Endodermal cell (in vitro differentiated cells): ENCODE results near the gene PDLIM5. TPM values are rescaled to one million over a fixed set of nuclear protein-coding genes. Genes with fewer than 3 reads are reported as not detected.

ENCODE experiments used
- DNase-seq: peaks from one replicate; pipeline ENCODE4 v3.0.0-alpha.2; 2017
- H3K27ac ChIP-seq: 2 replicates; pipeline ENCODE4 v1.5.1; 2013; ENCODE audit warnings: mild to moderate bottlenecking, low read depth, low read length, moderate library complexity
- H3K27me3 ChIP-seq: 2 replicates; pipeline ENCODE4 v1.6.1; 2013; ENCODE audit warnings: mild to moderate bottlenecking, low read length, moderate library complexity; ENCODE audit not compliant: insufficient read depth, control insufficient read depth, poor library complexity, severe bottlenecking
- H3K36me3 ChIP-seq: 2 replicates; pipeline ENCODE4 v1.7.0; 2013; ENCODE audit warnings: mild to moderate bottlenecking, low read length, moderate library complexity; ENCODE audit not compliant: control insufficient read depth, insufficient read depth
- H3K4me1 ChIP-seq: one replicate; pipeline ENCODE4 v1.7.0; 2013; ENCODE audit warnings: low read length; ENCODE audit not compliant: control insufficient read depth, insufficient read depth
- H3K4me3 ChIP-seq: 2 replicates; pipeline ENCODE4 v1.5.1; 2013; ENCODE audit warnings: mild to moderate bottlenecking, low read length, moderate library complexity
- H3K9ac ChIP-seq: 2 replicates; pipeline ENCODE4 v1.6.1; 2013; ENCODE audit warnings: mild to moderate bottlenecking, low read length, moderate library complexity; ENCODE audit not compliant: poor library complexity, severe bottlenecking; ENCODE audit errors: extremely low read depth
- H3K9me3 ChIP-seq: 2 replicates; pipeline ENCODE4 v1.6.1; 2013; ENCODE audit warnings: mild to moderate bottlenecking, low read length, moderate library complexity; ENCODE audit not compliant: control insufficient read depth
- H3K27ac Mint-ChIP-seq: 2 replicates; pipeline ENCODE4 v1.8.0; 2020; ENCODE audit warnings: mixed read lengths
- H3K27me3 Mint-ChIP-seq: 2 replicates; pipeline ENCODE4 v1.8.0; 2021; ENCODE audit warnings: mild to moderate bottlenecking, mixed read lengths; ENCODE audit not compliant: insufficient read depth
- H3K36me3 Mint-ChIP-seq: 2 replicates; pipeline ENCODE4 v1.8.0; 2020; ENCODE audit warnings: low read depth, mixed read lengths
- H3K4me1 Mint-ChIP-seq: 2 replicates; pipeline ENCODE4 v1.8.0; 2020; ENCODE audit warnings: mixed read lengths
- H3K4me3 Mint-ChIP-seq: 2 replicates; pipeline ENCODE4 v1.8.0; 2020; ENCODE audit warnings: mild to moderate bottlenecking, moderate library complexity, mixed read lengths
- H3K9me3 Mint-ChIP-seq: 2 replicates; pipeline ENCODE4 v1.8.0; 2020; ENCODE audit warnings: mild to moderate bottlenecking, mixed read lengths
- WGBS, 2 experiments: methylation state at CpG; one replicate each; pipeline versions ENCODE4 v1.1.5 to v1.1.7; 2013; ENCODE audit warnings: missing lambda C conversion rate in 2 of 2, mixed read lengths in 1 of 2; ENCODE audit not compliant: insufficient coverage in 1 of 2, insufficient read length in 1 of 2; 5-methylcytosine and 5-hydroxymethylcytosine counted together
- total RNA-seq, 2 donors: library from RNA; stranded (reverse); fragmentation: NEBNext Ultra II Directional in 1 of 2; extraction: Animal tissue kit (Norgen Biotek cat#: 25700) in 1 of 2; gene quantifications; 2 replicates in 1 of 2; 3 replicates in 1 of 2; pipeline ENCODE4 v1.2.1, GENCODE V29; 2021
- TF ChIP-seq, protein P1 (sequence below): fragments of 200-600 bp; sonication (generic); conservative IDR thresholded peaks from 2 replicates; pipeline ENCODE4 v1.5.0; 2021; ENCODE audit warnings: antibody characterized with exemption, mild to moderate bottlenecking

The PDLIM5 gene
- total RNA-seq, 2 donors from 2014 or later, result 91.0 to 149 TPM

DNA sequence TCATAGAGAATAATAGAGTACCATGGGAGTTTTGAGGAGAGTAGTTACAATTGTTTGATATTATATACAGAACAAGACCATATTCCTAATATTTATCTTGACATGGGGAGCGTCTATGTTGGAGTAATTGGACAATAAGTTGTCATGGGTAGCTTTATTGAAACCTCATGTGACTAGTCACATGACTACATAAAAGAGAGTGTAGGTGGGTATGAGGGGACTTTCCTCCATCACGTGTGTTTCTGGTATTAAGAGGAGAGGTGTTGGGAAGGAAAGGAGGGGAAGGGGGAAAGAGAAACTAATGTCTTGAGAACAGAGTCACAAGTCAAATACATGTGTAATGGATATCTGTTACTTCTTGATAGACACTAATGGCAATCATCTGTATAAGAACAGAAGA is 33.1 kb downstream of the PDLIM5 start:
- H3K27me3 ChIP-seq, result no peaks in the 10 kb centered on the region
- TF ChIP-seq, protein P1, sequence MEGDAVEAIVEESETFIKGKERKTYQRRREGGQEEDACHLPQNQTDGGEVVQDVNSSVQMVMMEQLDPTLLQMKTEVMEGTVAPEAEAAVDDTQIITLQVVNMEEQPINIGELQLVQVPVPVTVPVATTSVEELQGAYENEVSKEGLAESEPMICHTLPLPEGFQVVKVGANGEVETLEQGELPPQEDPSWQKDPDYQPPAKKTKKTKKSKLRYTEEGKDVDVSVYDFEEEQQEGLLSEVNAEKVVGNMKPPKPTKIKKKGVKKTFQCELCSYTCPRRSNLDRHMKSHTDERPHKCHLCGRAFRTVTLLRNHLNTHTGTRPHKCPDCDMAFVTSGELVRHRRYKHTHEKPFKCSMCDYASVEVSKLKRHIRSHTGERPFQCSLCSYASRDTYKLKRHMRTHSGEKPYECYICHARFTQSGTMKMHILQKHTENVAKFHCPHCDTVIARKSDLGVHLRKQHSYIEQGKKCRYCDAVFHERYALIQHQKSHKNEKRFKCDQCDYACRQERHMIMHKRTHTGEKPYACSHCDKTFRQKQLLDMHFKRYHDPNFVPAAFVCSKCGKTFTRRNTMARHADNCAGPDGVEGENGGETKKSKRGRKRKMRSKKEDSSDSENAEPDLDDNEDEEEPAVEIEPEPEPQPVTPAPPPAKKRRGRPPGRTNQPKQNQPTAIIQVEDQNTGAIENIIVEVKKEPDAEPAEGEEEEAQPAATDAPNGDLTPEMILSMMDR, result no peak
- WGBS, 2 experiments, result 94% methylated on average over 2 of the region's 2 CpGs; no CpG with 5 or more reads in 1 of the 2 experiments
- H3K9me3 ChIP-seq, result no peaks in the 10 kb centered on the region
- H3K9ac ChIP-seq, result no peak overlapping the region
- peaks cover 6% of the 10 kb centered on the region for H3K36me3 Mint-ChIP-seq
- peaks cover 21% of the 10 kb centered on the region for H3K36me3 ChIP-seq
- H3K9me3 Mint-ChIP-seq, result no peaks in the 10 kb centered on the region
- no peak overlapping the region for H3K27ac Mint-ChIP-seq
- no peak overlapping the region for H3K4me3 Mint-ChIP-seq
- H3K27ac ChIP-seq, result no peak overlapping the region
- peaks cover 6% of the 10 kb centered on the region for H3K4me1 Mint-ChIP-seq
- DNase-seq, result no peak
- no peak overlapping the region for H3K4me3 ChIP-seq
- no peaks in the 10 kb centered on the region for H3K27me3 Mint-ChIP-seq
- H3K4me1 ChIP-seq, result no peaks in the 10 kb centered on the region

DNA sequence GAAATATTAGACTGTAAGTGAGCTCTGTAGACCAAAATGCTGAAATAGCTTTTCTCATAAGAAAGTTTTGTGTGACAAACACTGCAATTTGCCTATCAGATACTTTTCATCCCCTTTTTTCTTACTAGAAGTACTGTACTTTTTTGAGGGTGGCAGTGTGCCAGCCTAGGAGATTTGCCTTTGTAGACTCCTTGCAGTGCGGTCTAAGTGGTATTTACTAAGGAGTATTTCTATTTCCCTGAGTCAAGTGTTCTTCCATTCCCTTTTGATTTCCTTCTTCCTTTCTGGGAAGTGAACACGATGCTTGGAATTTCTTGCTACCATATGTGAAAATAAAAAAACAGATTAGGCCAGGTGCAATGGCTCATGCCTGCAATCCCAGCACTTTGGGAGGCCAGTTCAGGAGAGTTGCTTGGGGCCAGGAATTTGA is 34.6 kb downstream of the PDLIM5 start:
- Mint-ChIP-seq H3K27me3 (no peaks in the 10 kb centered on the region), H3K36me3 (peaks cover 7% of the 10 kb centered on the region)

DNA sequence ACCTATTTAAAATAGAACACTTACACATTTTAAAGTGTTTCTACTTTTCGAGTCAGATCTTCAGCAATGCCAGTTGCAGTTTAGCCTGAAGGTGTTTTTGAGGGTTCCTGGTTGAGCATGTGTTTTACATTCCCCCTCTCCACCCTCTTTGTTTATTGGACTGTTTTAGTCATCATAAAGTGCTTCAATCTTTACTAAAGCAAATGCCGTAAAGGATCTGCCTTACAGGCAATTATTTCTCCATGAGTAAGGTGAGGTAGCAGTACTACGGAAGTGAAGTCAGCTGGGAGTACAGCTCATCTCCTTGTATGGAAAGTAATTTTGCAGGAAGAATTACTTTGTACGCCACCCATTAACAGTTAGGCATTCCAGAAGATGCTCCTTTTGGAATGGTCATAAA is 36.9 kb downstream of the PDLIM5 start:
- H3K27me3 Mint-ChIP-seq, result no peaks in the 10 kb centered on the region
- TF ChIP-seq, protein P1, result no peak

More for the DNA sequence above, 34.6 kb downstream of the PDLIM5 start:
- Histone ChIP-seq H3K4me3 (no peak overlapping the region), H3K27me3 (no peaks in the 10 kb centered on the region), H3K27ac (no peak overlapping the region), H3K36me3 (peaks cover 23% of the 10 kb centered on the region), H3K9me3 (no peaks in the 10 kb centered on the region), H3K4me1 (no peaks in the 10 kb centered on the region), H3K9ac (no peak overlapping the region)
- WGBS, 2 experiments, result 67 to 85% methylated on average over 2 of the region's 2 CpGs
- TF ChIP-seq, protein P1, result no peak
- Mint-ChIP-seq H3K4me3 (no peak overlapping the region), H3K9me3 (no peaks in the 10 kb centered on the region), H3K4me1 (no peaks in the 10 kb centered on the region), H3K27ac (no peak overlapping the region)
- DNase-seq, result no peak

More for the DNA sequence above, 36.9 kb downstream of the PDLIM5 start:
- H3K27ac ChIP-seq, result no peak overlapping the region
- H3K36me3 ChIP-seq, result peaks cover 36% of the 10 kb centered on the region
- no peaks in the 10 kb centered on the region for H3K27me3 ChIP-seq
- H3K9ac ChIP-seq, result no peak overlapping the region
- H3K4me3 ChIP-seq, result no peak overlapping the region
- no peaks in the 10 kb centered on the region for H3K9me3 ChIP-seq
- Mint-ChIP-seq H3K36me3 (peaks cover 18% of the 10 kb centered on the region), H3K4me1 (no peaks in the 10 kb centered on the region), H3K9me3 (no peaks in the 10 kb centered on the region), H3K4me3 (no peak overlapping the region), H3K27ac (no peak overlapping the region)
- no peak for DNase-seq
- H3K4me1 ChIP-seq, result no peaks in the 10 kb centered on the region
- WGBS, 2 experiments, result 93 to 96% methylated on average over 4 of the region's 4 CpGs
